HepG2 (cell line): ENCODE measurements around the gene WDR54. TPM values are rescaled to one million over a fixed set of nuclear protein-coding genes. Genes with fewer than 3 reads are reported as not detected.

Source experiments
- ATAC-seq: fragments of 200-7000 bp; cut with Tn5 transposase; 3 replicates; pipeline ENCODE4 v1.9.1; 2020; ENCODE audit warnings: mild to moderate bottlenecking, moderate library complexity
- BruUV-seq: library from RNA; stranded (reverse); fragments of 400-500 nt; replicated peaks from 2 replicates; lab custom pipeline; 2021; lab: Mats Ljungman, UMichigan
- CTCF ChIA-PET: fragments of 300-600 bp; formaldehyde crosslinking; extraction: SDS; loops from one replicate; lab custom pipeline; 2021; ENCODE audit warnings: low total read pairs, inconsistent platforms, low intra/inter-chr PET ratio; lab: Yijun Ruan, JAX
- POLR2A ChIA-PET: fragments of 350-600 bp; sonication (Branson Sonifier 250); formaldehyde crosslinking; loops from one replicate; lab custom pipeline; 2020; ENCODE audit warnings: antibody characterized with exemption, inconsistent platforms; lab: Yijun Ruan, JAX
- DNase-seq: peaks from one replicate; pipeline ENCODE4 v3.0.0-alpha.2; 2015; ENCODE audit warnings: low spot score
- FAIRE-seq: peaks from 3 replicates; lab custom pipeline; 2011; peaks lifted over from hg19 to GRCh38; lab: Jason Lieb, UNC
- H2AFZ ChIP-seq: one replicate; pipeline ENCODE4 v1.6.1; 2011; ENCODE audit warnings: low read length, inconsistent platforms
- H3K27ac ChIP-seq: fragments of 300-600 bp; 3 replicates; pipeline ENCODE4 v1.8.0; 2011; ENCODE audit warnings: mixed run types, mild to moderate bottlenecking, mixed read lengths, low read length, inconsistent platforms; ENCODE audit not compliant: insufficient read depth; ENCODE audit errors: extremely low read length
- H3K27me3 ChIP-seq, 2 experiments: fragments of 200-600 bp in 1 of 2; 2 replicates in 1 of 2; 3 replicates in 1 of 2; pipeline versions ENCODE4 v1.6.0 to v1.8.0; 2011; ENCODE audit warnings: low read length in 2 of 2, mild to moderate bottlenecking in 2 of 2, moderate library complexity in 2 of 2, inconsistent platforms in 1 of 2; ENCODE audit not compliant: insufficient read depth in 2 of 2, control insufficient read depth in 1 of 2
- H3K36me3 ChIP-seq, 2 experiments: fragments of 200-600 bp in 1 of 2; replicated peaks in 1 of 2; 2 replicates in 1 of 2; 3 replicates in 1 of 2; pipeline versions ENCODE4 v1.5.1 to v1.8.0; 2011; ENCODE audit warnings: low read length in 2 of 2, inconsistent platforms in 1 of 2; ENCODE audit not compliant: insufficient read depth in 2 of 2, control insufficient read depth in 1 of 2
- H3K4me1 ChIP-seq: 2 replicates; pipeline ENCODE4 v1.5.1; 2012; ENCODE audit warnings: low read length, inconsistent platforms; ENCODE audit not compliant: insufficient read depth
- H3K4me2 ChIP-seq: 2 replicates; pipeline ENCODE4 v1.6.0; 2011; ENCODE audit warnings: low read depth, low read length, inconsistent platforms
- H3K4me3 ChIP-seq, 3 experiments: fragments of 200-600 bp in 1 of 3; sonication (generic), shearing (Covaris generic) in 1 of 3; replicated peaks in 1 of 3; 2 replicates each; pipeline ENCODE4 v1.5.1; 2011 to 2016; ENCODE audit warnings: low read length in 3 of 3, inconsistent platforms in 2 of 3, low read depth in 2 of 3, mild to moderate bottlenecking in 2 of 3, control low read depth in 1 of 3, mixed read lengths in 1 of 3; ENCODE audit not compliant: insufficient read depth in 1 of 3
- H3K79me2 ChIP-seq: one replicate; pipeline ENCODE4 v1.6.1; 2011; ENCODE audit warnings: low read length, inconsistent platforms; ENCODE audit not compliant: insufficient read depth
- H3K9ac ChIP-seq: 2 replicates; pipeline ENCODE4 v1.6.0; 2011; ENCODE audit warnings: mild to moderate bottlenecking, low read depth, low read length, inconsistent platforms; ENCODE audit not compliant: insufficient read depth
- H3K9me3 ChIP-seq: 2 replicates; pipeline ENCODE4 v1.5.1; 2012; ENCODE audit warnings: mild to moderate bottlenecking, low read length
- H4K20me1 ChIP-seq: 2 replicates; pipeline ENCODE4 v1.6.0; 2011; ENCODE audit warnings: inconsistent platforms, mild to moderate bottlenecking, low read length, moderate library complexity; ENCODE audit not compliant: insufficient read depth
- ASH2L ChIP-seq: fragments of 300-600, 200-600 bp; sonication (generic); IDR thresholded peaks from 2 replicates; pipeline ENCODE4 v1.7.0; 2017; ENCODE audit warnings: low read depth, mild to moderate bottlenecking, moderate library complexity, mixed read lengths, low read length; ENCODE audit not compliant: insufficient read length
- CEBPB ChIP-seq: IDR thresholded peaks from 2 replicates; pipeline ENCODE4 v1.6.1; 2011; ENCODE audit warnings: low read depth, low read length, improper control_type of control experiment, borderline replicate concordance
- CEBPG ChIP-seq: IDR thresholded peaks from 2 replicates; pipeline ENCODE4 v1.6.1; 2016
- PCBP2 ChIP-seq: fragments of 200-400 bp; formaldehyde crosslinking; optimal IDR thresholded peaks from 2 replicates; pipeline ENCODE3; 2018; ENCODE audit warnings: low read length, low read depth; ENCODE audit not compliant: poor library complexity, severe bottlenecking
- WGBS: methylation state at CpG from one replicate; pipeline ENCODE4 v1.1.6; 2017; ENCODE audit warnings: low lambda C conversion rate; 5-methylcytosine and 5-hydroxymethylcytosine counted together
- in situ Hi-C: cut with HindIII; loops from 2 replicates; pipeline ENCODE4 v1.10.0; 2017; ENCODE audit warnings: low pct_unique_long_range_greater_than_20kb; ENCODE audit not compliant: extremely low pct_ligation_motif_present
- intact Hi-C: fragments of 100-400 bp; cut with micrococcal nuclease; formaldehyde crosslinking; loops from one replicate; pipeline ENCODE4 v1.10.0; 2022; ENCODE audit not compliant: unreplicated experiment
- polyA plus RNA-seq, 8 experiments: library from polyadenylated mRNA; depleted of rRNA in 3 of 8; stranded (reverse) in 7 of 8; unstranded in 1 of 8; fragments of >200 nt; fragmentation: Illumina TruSeq in 4 of 8; extraction: Trizol in 4 of 8; gene quantifications; 2 replicates each; pipeline versions ENCODE4 v1.2.1 to v1.2.3, GENCODE V29; 2011 to 2016; ENCODE audit warnings: low read depth in 4 of 8, missing spikeins in 1 of 8, mixed read lengths in 1 of 8; ENCODE audit not compliant: insufficient read depth in 1 of 8
- total RNA-seq, 5 experiments: library from RNA; depleted of rRNA; stranded (reverse); fragments of >200 nt; fragmentation: Illumina TruSeq; extraction: Trizol; gene quantifications; 2 replicates each; pipeline ENCODE4 v1.2.3, GENCODE V29; 2016; ENCODE audit warnings: low read depth in 1 of 5
- TF ChIP-seq, protein P1 (sequence below): sonication (generic); formaldehyde crosslinking; IDR thresholded peaks from 2 replicates; pipeline ENCODE4 v1.8.0; 2022; ENCODE audit warnings: mild to moderate bottlenecking, missing genetic modification reagents, moderate library complexity
- TF ChIP-seq, protein P2 (sequence below): sonication (generic); formaldehyde crosslinking; IDR thresholded peaks from 2 replicates; pipeline ENCODE4 v1.5.0; 2020; ENCODE audit warnings: missing genetic modification reagents
- TF ChIP-seq, protein P3 (sequence below): sonication (generic); formaldehyde crosslinking; IDR thresholded peaks from 2 replicates; pipeline ENCODE4 v1.4.0; 2020; ENCODE audit warnings: mild to moderate bottlenecking, missing genetic modification reagents

WDR54 gene
- total and polyA plus RNA-seq, 2 of the 13 experiments (the other 11 are each of a cell fraction or from before 2014, with no cell fraction given), result 2.0 to 17.3 TPM

DNA sequence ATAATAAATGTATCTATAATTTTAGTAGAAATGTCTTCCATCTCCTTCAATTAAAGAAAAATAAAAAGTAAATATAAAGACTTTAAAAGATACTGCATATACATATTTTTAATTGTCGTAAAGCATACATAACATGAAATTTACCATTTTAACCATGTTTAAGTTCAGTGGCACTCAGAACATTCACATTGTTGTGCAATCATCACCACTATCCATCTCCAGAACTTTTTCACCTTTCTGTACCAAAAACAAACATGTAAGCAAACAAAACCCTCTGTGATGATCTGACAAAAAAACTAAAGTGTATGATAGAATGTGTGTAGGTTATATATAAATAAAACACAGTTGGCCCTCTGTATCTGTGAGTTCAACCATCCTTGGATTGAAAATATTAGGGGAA, 28.0 kb upstream of the WDR54 start:
- in situ Hi-C loops, result no loop called here
- intact Hi-C loops, result loop anchor here (5.0 kb wide), 2 partner anchors 61 to 126 kb away; no protein-coding TSS in a partner anchor
- peaks cover 0 to 4% of the 10 kb centered on the region in 2 experiments; a peak in 2 of 5 replicates for H3K27me3 ChIP-seq
- no peak overlapping the region for H3K27ac ChIP-seq
- ChIA-PET CTCF (no interaction called here), POLR2A (no interaction called here)
- no TSS peak for BruUV-seq
- WGBS, result 31% methylated on average over 1 of the region's 1 CpG
- ATAC-seq (no peak), FAIRE-seq (no peak), DNase-seq (no peak)
- no peak overlapping the region for H3K9ac ChIP-seq
- H3K4me3 ChIP-seq, result no peak overlapping the region
- H2AFZ ChIP-seq, result no peak overlapping the region
- H3K79me2 ChIP-seq, result peaks cover 30% of the 10 kb centered on the region
- TF ChIP-seq CEBPB (peak; percentile 89), CEBPG (CRISPR knock-in tag) (peak; percentile 71)
- TF ChIP-seq, protein P1, sequence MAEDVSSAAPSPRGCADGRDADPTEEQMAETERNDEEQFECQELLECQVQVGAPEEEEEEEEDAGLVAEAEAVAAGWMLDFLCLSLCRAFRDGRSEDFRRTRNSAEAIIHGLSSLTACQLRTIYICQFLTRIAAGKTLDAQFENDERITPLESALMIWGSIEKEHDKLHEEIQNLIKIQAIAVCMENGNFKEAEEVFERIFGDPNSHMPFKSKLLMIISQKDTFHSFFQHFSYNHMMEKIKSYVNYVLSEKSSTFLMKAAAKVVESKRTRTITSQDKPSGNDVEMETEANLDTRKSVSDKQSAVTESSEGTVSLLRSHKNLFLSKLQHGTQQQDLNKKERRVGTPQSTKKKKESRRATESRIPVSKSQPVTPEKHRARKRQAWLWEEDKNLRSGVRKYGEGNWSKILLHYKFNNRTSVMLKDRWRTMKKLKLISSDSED, result no peak
- no peaks in the 10 kb centered on the region for H3K9me3 ChIP-seq
- no peaks in the 10 kb centered on the region for H4K20me1 ChIP-seq
- H3K4me1 ChIP-seq, result peaks cover 38% of the 10 kb centered on the region
- no peak overlapping the region for H3K4me2 ChIP-seq
- no peaks in the 10 kb centered on the region; a peak in 1 of 5 replicates for H3K36me3 ChIP-seq

DNA sequence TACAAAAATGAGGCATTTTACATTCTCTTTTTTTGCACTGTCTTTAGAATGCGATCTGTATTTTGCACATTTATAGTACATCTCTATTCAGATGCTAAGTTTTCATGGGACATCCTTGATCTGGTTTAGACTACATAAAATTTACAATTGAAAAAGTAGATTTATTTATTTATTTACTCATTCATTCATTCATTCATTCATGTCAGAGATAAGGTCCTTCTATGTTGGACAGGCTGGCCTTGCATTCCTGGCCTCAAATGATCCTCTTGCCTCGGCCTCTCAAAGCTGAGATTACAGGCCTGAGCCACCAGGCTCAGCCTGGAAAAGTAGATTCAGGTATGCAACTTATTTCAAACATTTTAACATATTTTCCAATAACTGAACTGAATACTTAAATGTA, 25.4 kb upstream of the WDR54 start:
- intact Hi-C loops (no loop called here), in situ Hi-C loops (no loop called here)
- H3K27ac ChIP-seq, result no peak overlapping the region
- no peaks in the 10 kb centered on the region for H3K9me3 ChIP-seq
- H3K9ac ChIP-seq, result no peak overlapping the region
- peaks cover 3% of the 10 kb centered on the region for H3K79me2 ChIP-seq
- no peaks in the 10 kb centered on the region for H3K36me3 ChIP-seq
- ChIA-PET POLR2A (no interaction called here), CTCF (no interaction called here)
- H3K27me3 ChIP-seq, result peaks cover 0 to 3% of the 10 kb centered on the region in 2 experiments; a peak in 2 of 5 replicates
- no peak overlapping the region for H3K4me3 ChIP-seq
- no TSS peak for BruUV-seq
- H3K4me2 ChIP-seq, result no peak overlapping the region
- peaks cover 18% of the 10 kb centered on the region for H3K4me1 ChIP-seq
- no peak for FAIRE-seq
- DNase-seq, result no peak
- H2AFZ ChIP-seq, result no peak overlapping the region
- H4K20me1 ChIP-seq, result no peaks in the 10 kb centered on the region
- no peak for ATAC-seq
- 43% methylated on average over 2 of the region's 2 CpGs for WGBS
- TF ChIP-seq PCBP2 (no peak), ASH2L (no peak)
- TF ChIP-seq, protein P2, sequence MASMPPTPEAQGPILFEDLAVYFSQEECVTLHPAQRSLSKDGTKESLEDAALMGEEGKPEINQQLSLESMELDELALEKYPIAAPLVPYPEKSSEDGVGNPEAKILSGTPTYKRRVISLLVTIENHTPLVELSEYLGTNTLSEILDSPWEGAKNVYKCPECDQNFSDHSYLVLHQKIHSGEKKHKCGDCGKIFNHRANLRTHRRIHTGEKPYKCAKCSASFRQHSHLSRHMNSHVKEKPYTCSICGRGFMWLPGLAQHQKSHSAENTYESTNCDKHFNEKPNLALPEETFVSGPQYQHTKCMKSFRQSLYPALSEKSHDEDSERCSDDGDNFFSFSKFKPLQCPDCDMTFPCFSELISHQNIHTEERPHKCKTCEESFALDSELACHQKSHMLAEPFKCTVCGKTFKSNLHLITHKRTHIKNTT (CRISPR knock-in tag), result no peak
- TF ChIP-seq, protein P3, sequence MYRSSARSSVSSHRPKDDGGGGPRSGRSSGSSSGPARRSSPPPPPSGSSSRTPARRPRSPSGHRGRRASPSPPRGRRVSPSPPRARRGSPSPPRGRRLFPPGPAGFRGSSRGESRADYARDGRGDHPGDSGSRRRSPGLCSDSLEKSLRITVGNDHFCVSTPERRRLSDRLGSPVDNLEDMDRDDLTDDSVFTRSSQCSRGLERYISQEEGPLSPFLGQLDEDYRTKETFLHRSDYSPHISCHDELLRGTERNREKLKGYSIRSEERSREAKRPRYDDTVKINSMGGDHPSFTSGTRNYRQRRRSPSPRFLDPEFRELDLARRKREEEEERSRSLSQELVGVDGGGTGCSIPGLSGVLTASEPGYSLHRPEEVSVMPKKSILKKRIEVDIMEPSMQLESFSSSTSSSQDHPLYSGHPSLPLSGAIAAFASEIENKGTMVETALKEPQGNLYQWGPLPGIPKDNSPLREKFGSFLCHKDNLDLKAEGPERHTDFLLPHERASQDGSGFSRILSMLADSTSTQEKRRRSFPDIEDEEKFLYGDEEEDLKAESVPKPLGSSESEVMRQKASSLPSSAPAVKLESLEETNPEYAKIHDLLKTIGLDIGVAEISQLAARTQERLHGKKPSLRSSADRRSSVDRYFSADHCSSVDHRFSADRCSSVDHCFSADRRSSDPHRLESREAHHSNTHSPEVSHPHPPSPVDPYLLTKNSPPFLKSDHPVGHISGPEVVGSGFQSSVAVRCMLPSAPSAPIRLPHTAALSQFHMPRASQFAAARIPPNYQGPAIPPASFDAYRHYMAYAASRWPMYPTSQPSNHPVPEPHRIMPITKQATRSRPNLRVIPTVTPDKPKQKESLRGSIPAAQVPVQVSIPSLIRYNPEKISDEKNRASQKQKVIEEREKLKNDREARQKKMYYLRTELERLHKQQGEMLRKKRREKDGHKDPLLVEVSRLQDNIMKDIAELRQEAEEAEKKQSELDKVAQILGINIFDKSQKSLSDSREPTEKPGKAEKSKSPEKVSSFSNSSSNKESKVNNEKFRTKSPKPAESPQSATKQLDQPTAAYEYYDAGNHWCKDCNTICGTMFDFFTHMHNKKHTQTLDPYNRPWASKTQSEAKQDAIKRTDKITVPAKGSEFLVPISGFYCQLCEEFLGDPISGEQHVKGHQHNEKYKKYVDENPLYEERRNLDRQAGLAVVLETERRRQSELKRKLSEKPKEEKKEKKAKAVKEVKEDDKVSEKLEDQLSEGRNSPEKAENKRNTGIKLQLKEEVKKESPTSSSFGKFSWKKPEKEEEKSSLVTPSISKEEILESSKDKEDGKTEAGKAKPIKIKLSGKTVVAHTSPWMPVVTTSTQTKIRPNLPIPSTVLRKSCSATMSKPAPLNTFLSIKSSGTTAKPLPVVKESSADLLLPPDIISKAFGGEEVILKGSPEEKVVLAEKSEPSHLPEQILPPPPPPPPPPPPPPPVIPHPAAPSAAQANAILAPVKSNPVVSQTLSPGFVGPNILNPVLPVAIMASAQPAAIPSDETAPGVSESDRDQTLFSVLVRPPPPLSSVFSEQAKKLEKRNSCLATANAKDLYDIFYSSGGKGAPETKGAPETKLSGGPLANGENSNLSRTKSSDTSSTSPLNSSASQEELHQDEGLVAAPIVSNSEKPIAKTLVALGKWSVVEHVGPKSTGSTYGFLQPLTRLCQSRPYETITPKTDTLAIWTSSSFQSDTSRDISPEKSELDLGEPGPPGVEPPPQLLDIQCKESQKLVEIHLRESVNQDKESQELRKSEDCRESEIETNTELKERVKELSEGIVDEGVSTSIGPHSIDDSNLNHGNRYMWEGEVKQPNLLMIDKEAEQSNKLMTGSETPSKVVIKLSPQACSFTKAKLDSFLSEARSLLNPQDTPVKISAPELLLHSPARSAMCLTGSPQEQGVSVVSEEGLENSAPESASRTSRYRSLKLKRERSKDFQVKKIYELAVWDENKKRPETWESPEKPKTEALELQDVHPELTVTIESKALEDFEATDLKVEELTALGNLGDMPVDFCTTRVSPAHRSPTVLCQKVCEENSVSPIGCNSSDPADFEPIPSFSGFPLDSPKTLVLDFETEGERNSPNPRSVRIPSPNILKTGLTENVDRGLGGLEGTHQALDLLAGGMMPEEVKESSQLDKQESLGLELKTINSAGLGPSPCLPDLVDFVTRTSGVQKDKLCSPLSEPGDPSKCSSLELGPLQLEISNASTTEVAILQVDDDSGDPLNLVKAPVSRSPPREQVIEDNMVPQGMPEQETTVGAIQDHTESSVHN (CRISPR knock-in tag), result no peak
